SU-DHL-6 (cell line): Measurements from ENCODE around the gene AATF.

Source experiments
- H2AFZ ChIP-seq: fragments of 200-600 bp; sonication (generic); 2 replicates; pipeline ENCODE4 v1.6.1; 2014; ENCODE audit warnings: low read depth, mild to moderate bottlenecking, moderate library complexity, mixed read lengths, antibody characterized with exemption, low read length; ENCODE audit not compliant: severe bottlenecking
- H3F3A ChIP-seq: fragments of 200-600 bp; shearing (Covaris generic); 2 replicates; pipeline ENCODE4 v1.6.0; 2016; ENCODE audit warnings: antibody characterized with exemption, mild to moderate bottlenecking; ENCODE audit not compliant: insufficient read depth
- H3K27ac ChIP-seq: fragments of 200-600 bp; sonication (generic); 2 replicates; pipeline ENCODE4 v1.5.1; 2016; ENCODE audit warnings: low read depth, mild to moderate bottlenecking, low read length, moderate library complexity, mixed read lengths
- H3K27me3 ChIP-seq: fragments of 200-600 bp; sonication (generic), shearing (Covaris generic); 2 replicates; pipeline ENCODE4 v1.6.0; 2014; ENCODE audit warnings: mild to moderate bottlenecking, low read length
- H3K36me3 ChIP-seq: fragments of 200-600 bp; sonication (generic); 2 replicates; pipeline ENCODE4 v1.6.1; 2014; ENCODE audit warnings: mild to moderate bottlenecking, low read length, mixed read lengths
- H3K4me2 ChIP-seq: fragments of 300-600, 200-600 bp; shearing (Covaris generic), sonication (generic); 2 replicates; pipeline ENCODE4 v1.6.0; 2014; ENCODE audit warnings: low read length, low read depth, mild to moderate bottlenecking; ENCODE audit not compliant: poor library complexity, severe bottlenecking
- H3K4me3 ChIP-seq: fragments of 200-600 bp; sonication (generic); 2 replicates; pipeline ENCODE4 v1.5.1; 2014; ENCODE audit warnings: antibody characterized with exemption, low read length, mild to moderate bottlenecking, mixed read lengths; ENCODE audit not compliant: insufficient read depth, poor library complexity, severe bottlenecking
- H3K79me2 ChIP-seq: fragments of 200-600 bp; sonication (generic); 2 replicates; pipeline ENCODE4 v1.6.1; 2014; ENCODE audit warnings: mild to moderate bottlenecking, low read length, moderate library complexity; ENCODE audit not compliant: insufficient read depth
- H3K9ac ChIP-seq: fragments of 200-600 bp; sonication (generic); 2 replicates; pipeline ENCODE4 v1.7.0; 2014; ENCODE audit warnings: mild to moderate bottlenecking, low read length
- H3K9me2 ChIP-seq: fragments of 200-600 bp; sonication (generic); replicated peaks from 2 replicates; pipeline ENCODE4 v1.6.1; 2014; ENCODE audit warnings: low read length; ENCODE audit not compliant: insufficient read depth
- H3K9me3 ChIP-seq: fragments of 200-600 bp; sonication (generic); 2 replicates; pipeline ENCODE4 v1.6.1; 2014; ENCODE audit warnings: low read length, mixed read lengths; ENCODE audit not compliant: insufficient read depth
- H4K20me1 ChIP-seq: fragments of 200-600 bp; sonication (generic); 2 replicates; pipeline ENCODE4 v1.6.1; 2014; ENCODE audit warnings: low read depth, mild to moderate bottlenecking, antibody characterized with exemption, low read length, moderate library complexity, mixed read lengths
- CTCF ChIP-seq: fragments of 200-600 bp; sonication (generic); IDR thresholded peaks from one replicate; pipeline ENCODE4 v1.5.1; 2017; ENCODE audit warnings: antibody characterized with exemption, mild to moderate bottlenecking, low read length, moderate library complexity; ENCODE audit not compliant: insufficient read depth, poor library complexity, severe bottlenecking
- EZH2phosphoT487 ChIP-seq: fragments of 200-600 bp; sonication (generic), shearing (Covaris generic); conservative IDR thresholded peaks from 2 replicates; pipeline ENCODE4 v1.6.1; 2018; ENCODE audit warnings: mild to moderate bottlenecking, antibody characterized with exemption, low read length, moderate library complexity, mixed read lengths

AATF gene

DNA sequence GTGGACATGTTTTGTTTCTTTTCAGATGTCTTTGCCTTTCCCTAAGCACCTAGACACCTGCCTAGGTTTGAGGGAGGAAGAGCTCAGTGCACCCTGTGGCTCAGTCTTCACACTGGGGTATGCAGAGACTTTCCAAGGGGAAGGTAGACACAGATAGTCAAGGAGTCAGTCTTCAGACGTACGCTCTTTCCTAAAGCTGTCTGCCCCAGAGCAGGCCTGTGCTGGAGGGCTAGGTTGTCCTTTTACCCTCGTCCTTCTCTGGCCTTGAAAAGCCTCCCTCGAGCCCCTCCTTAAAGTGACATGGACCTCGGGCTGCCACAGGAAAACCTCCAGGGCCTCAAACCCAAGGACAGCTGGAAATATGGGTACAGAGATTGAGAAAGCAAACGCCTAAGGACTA is 103.7 kb downstream of the AATF start:
- H3K9me2 ChIP-seq = no peaks in the 10 kb centered on the region
- H3K27ac ChIP-seq = no peak overlapping the region
- H3K36me3 ChIP-seq = no peaks in the 10 kb centered on the region; the same call in 1 of the 2 replicates

GRCh38 chr17:37054894-37055293 is 106.1 kb downstream of the AATF start:
- Histone ChIP-seq H3K4me3 (no peak overlapping the region), H3K9me3 (no peaks in the 10 kb centered on the region), H3K27ac (no peak overlapping the region), H2AFZ (no peak overlapping the region), H3K79me2 (no peaks in the 10 kb centered on the region), H3K9ac (no peak overlapping the region), H3F3A (no peaks in the 10 kb centered on the region), H4K20me1 (no peaks in the 10 kb centered on the region), H3K36me3 (no peaks in the 10 kb centered on the region; the same call in 1 of the 2 replicates), H3K27me3 (no peaks in the 10 kb centered on the region), H3K4me2 (no peak overlapping the region), H3K9me2 (no peaks in the 10 kb centered on the region)
- TF ChIP-seq EZH2phosphoT487 (no peak), CTCF (no peak)

More for the DNA sequence above, 103.7 kb downstream of the AATF start:
- peaks cover under 1% of the 10 kb centered on the region; the same call in 1 of the 2 replicates for H3F3A ChIP-seq
- no peaks in the 10 kb centered on the region for H4K20me1 ChIP-seq
- no peak overlapping the region for H2AFZ ChIP-seq
- H3K79me2 ChIP-seq = peaks cover 3% of the 10 kb centered on the region; the same call in 1 of the 2 replicates
- no peaks in the 10 kb centered on the region for H3K27me3 ChIP-seq
- no peak overlapping the region for H3K4me2 ChIP-seq
- no peaks in the 10 kb centered on the region for H3K9me3 ChIP-seq
- H3K4me3 ChIP-seq = no peak overlapping the region
- TF ChIP-seq CTCF (no peak), EZH2phosphoT487 (no peak)
- H3K9ac ChIP-seq = no peak overlapping the region

DNA sequence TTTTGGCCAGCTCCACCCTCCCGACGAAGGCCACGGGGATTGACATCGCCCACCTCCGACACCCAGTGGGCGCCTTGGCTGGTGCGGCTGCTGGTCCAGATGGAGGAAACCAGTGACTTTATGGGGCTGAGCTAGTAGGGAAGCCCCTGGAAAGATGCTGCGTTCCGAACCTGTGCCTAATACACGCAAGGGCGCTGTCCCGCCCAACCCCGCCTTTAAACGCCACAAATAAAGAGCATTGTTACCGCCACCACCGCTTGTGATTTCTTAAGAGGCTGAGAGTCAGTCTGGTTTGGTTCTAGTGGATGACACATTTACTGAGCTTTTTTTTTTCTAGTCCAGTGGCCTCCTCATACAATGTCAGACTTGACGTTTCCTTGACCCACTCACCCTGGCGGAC is 107.9 kb downstream of the AATF start:
- Histone ChIP-seq H3K9me3 (no peaks in the 10 kb centered on the region), H3K9me2 (no peaks in the 10 kb centered on the region), H3K4me2 (no peak overlapping the region), H3K9ac (no peak overlapping the region), H3K79me2 (no peaks in the 10 kb centered on the region), H3F3A (no peaks in the 10 kb centered on the region), H4K20me1 (no peaks in the 10 kb centered on the region), H3K27me3 (no peaks in the 10 kb centered on the region), H3K36me3 (no peaks in the 10 kb centered on the region; the same call in 1 of the 2 replicates), H3K27ac (no peak overlapping the region), H3K4me3 (no peak overlapping the region), H2AFZ (no peak overlapping the region)
- TF ChIP-seq EZH2phosphoT487 = no peak
- TF ChIP-seq CTCF = no peak
